HepG2 (cell line): ENCODE results near the gene MAP2K1. TPM values are rescaled to one million over a fixed set of nuclear protein-coding genes. Genes with fewer than 3 reads are reported as not detected.

Experiments
- BRF2 ChIP-seq: sonication (generic); formaldehyde crosslinking; IDR thresholded peaks from 2 replicates; pipeline ENCODE4 v1.8.1; 2022; ENCODE audit warnings: mild to moderate bottlenecking, missing genetic modification reagents
- CEBPB ChIP-seq: IDR thresholded peaks from 2 replicates; pipeline ENCODE4 v1.6.1; 2011; ENCODE audit warnings: low read depth, low read length, improper control_type of control experiment, borderline replicate concordance
- CHCHD3 ChIP-seq: sonication (generic); formaldehyde crosslinking; IDR thresholded peaks from 2 replicates; pipeline ENCODE4 v1.8.0; 2022; ENCODE audit warnings: mild to moderate bottlenecking, missing genetic modification reagents, moderate library complexity
- E2F2 ChIP-seq: sonication (generic); formaldehyde crosslinking; IDR thresholded peaks from 2 replicates; pipeline ENCODE4 v1.4.0; 2020; ENCODE audit warnings: missing genetic modification reagents, borderline replicate concordance
- ELF4 ChIP-seq: sonication (generic); formaldehyde crosslinking; IDR thresholded peaks from 2 replicates; pipeline ENCODE4 v1.5.0; 2020; ENCODE audit warnings: missing genetic modification reagents, mild to moderate bottlenecking, moderate library complexity, borderline replicate concordance
- FOXA1 ChIP-seq, 2 experiments: fragments of 450-650 bp in 1 of 2; sonication (generic) in 1 of 2; formaldehyde crosslinking in 1 of 2; IDR thresholded peaks; 2 replicates each; pipeline versions ENCODE4 v1.4.0 to v1.6.1; 2016 to 2020; ENCODE audit warnings: missing genetic modification reagents in 1 of 2
- KDM1A ChIP-seq: IDR thresholded peaks from 2 replicates; pipeline ENCODE4 v1.6.1; 2016; ENCODE audit warnings: missing compliant biosample characterization
- MNT ChIP-seq: fragments of 450-650 bp; IDR thresholded peaks from 2 replicates; pipeline ENCODE4 v1.6.1; 2016
- NFIB ChIP-seq: sonication (generic); formaldehyde crosslinking; IDR thresholded peaks from 2 replicates; pipeline ENCODE4 v1.9.0; 2021; ENCODE audit warnings: missing genetic modification reagents, mild to moderate bottlenecking, borderline replicate concordance
- NR3C1 ChIP-seq: sonication (generic); formaldehyde crosslinking; IDR thresholded peaks from 2 replicates; pipeline ENCODE4 v1.4.0; 2020; ENCODE audit warnings: missing genetic modification reagents
- PAX8 ChIP-seq: sonication (generic); formaldehyde crosslinking; IDR thresholded peaks from 2 replicates; pipeline ENCODE4 v1.8.0; 2022; ENCODE audit warnings: mild to moderate bottlenecking, missing genetic modification reagents, borderline replicate concordance
- PHB2 ChIP-seq: fragments of 450-650 bp; IDR thresholded peaks from 2 replicates; pipeline ENCODE4 v1.6.1; 2018; ENCODE audit not compliant: partially characterized antibody
- RCOR2 ChIP-seq: IDR thresholded peaks from 2 replicates; pipeline ENCODE4 v1.6.1; 2016; ENCODE audit warnings: missing biosample characterization, missing genetic modification reagents
- STAG1 ChIP-seq: sonication (generic); formaldehyde crosslinking; IDR thresholded peaks from 2 replicates; pipeline ENCODE4 v1.4.0; 2020; ENCODE audit warnings: missing genetic modification reagents
- SYNCRIP ChIP-seq: fragments of 200-400 bp; formaldehyde crosslinking; IDR thresholded peaks from 2 replicates; pipeline ENCODE4 v1.6.1; 2018; ENCODE audit warnings: mild to moderate bottlenecking, low read depth, low read length; ENCODE audit not compliant: insufficient read depth
- TCF7L2 ChIP-seq: IDR thresholded peaks from 2 replicates; pipeline ENCODE4 v1.6.1; 2011; ENCODE audit warnings: mild to moderate bottlenecking, low read depth, low read length, moderate library complexity
- ZBTB46 ChIP-seq: sonication (generic); formaldehyde crosslinking; IDR thresholded peaks from 2 replicates; pipeline ENCODE4 v1.4.0; 2020; ENCODE audit warnings: mild to moderate bottlenecking, missing genetic modification reagents, borderline replicate concordance
- ZNF280B ChIP-seq: sonication (generic); formaldehyde crosslinking; IDR thresholded peaks from 2 replicates; pipeline ENCODE4 v1.5.0; 2020; ENCODE audit warnings: missing genetic modification reagents, mild to moderate bottlenecking, borderline replicate concordance
- ZNF430 ChIP-seq: sonication (generic); formaldehyde crosslinking; IDR thresholded peaks from 2 replicates; pipeline ENCODE4 v1.9.0; 2021; ENCODE audit warnings: mild to moderate bottlenecking, missing genetic modification reagents
- polyA plus RNA-seq, 8 experiments: library from polyadenylated mRNA; depleted of rRNA in 3 of 8; stranded (reverse) in 7 of 8; unstranded in 1 of 8; fragments of >200 nt; fragmentation: Illumina TruSeq in 4 of 8; extraction: Trizol in 4 of 8; gene quantifications; 2 replicates each; pipeline versions ENCODE4 v1.2.1 to v1.2.3, GENCODE V29; 2011 to 2016; ENCODE audit warnings: low read depth in 4 of 8, missing spikeins in 1 of 8, mixed read lengths in 1 of 8; ENCODE audit not compliant: insufficient read depth in 1 of 8
- total RNA-seq, 5 experiments: library from RNA; depleted of rRNA; stranded (reverse); fragments of >200 nt; fragmentation: Illumina TruSeq; extraction: Trizol; gene quantifications; 2 replicates each; pipeline ENCODE4 v1.2.3, GENCODE V29; 2016; ENCODE audit warnings: low read depth in 1 of 5

The MAP2K1 gene
- total and polyA plus RNA-seq, 2 of the 13 experiments (the other 11 are each of a cell fraction or from before 2014, with no cell fraction given), result 24.1 to 49.2 TPM

DNA sequence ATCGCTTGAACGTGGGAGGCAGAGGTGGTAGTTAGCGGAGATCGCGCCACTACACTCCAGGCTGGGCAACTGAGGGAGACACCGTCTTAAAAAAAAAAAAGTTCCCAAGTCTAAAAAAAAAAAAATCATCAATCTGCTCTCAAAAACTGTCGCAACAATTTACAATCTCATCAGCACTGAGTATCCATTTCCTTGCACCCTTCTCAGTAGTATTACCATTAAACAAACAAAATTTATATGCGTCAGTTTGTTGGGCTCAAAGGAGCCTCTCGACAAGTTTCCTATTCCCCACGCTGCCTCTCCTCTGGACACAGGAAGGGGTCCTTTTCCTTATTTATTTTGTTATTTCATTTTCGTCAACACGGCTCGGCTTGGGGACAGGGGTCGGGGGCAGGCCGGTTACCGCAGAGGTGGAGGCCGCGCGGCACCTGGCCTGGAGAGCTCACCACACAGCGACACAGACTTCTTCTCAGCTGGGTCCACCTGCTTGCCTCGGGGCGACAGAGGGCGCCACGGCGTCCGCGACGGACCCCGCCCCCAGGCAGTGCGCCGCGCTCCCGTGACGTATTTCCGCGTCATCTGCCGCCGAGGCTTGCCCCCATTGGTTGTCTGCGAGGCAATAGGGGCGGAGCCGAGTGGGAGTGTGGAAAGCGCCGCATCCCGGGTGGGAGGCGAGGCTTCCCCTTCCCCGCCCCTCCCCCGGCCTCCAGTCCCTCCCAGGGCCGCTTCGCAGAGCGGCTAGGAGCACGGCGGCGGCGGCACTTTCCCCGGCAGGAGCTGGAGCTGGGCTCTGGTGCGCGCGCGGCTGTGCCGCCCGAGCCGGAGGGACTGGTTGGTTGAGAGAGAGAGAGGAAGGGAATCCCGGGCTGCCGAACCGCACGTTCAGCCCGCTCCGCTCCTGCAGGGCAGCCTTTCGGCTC, at the start of gene MAP2K1 (continued):
- TF ChIP-seq CEBPB, result peak; percentile 35; the same call in 1 of the 2 replicates
- TF ChIP-seq ZNF280B, result peak; percentile 69; the same call in 1 of the 2 replicates
- TF ChIP-seq TCF7L2, result no peak
- TF ChIP-seq E2F2 (CRISPR knock-in tag), result 0 out of 2 replicates have a peak, but pooled peaks have one; percentile 24
- no peak for TF ChIP-seq RCOR2 (CRISPR knock-in tag)
- TF ChIP-seq SYNCRIP, result no peak
- TF ChIP-seq PHB2, result no peak
- TF ChIP-seq MNT, result peak; percentile 50
- TF ChIP-seq PAX8 (CRISPR knock-in tag), result no peak
- no peak for TF ChIP-seq ELF4 (CRISPR knock-in tag)
- no peak for TF ChIP-seq CHCHD3 (CRISPR knock-in tag)
- TF ChIP-seq FOXA1 (IDR thresholded peaks at IDR 0.05), result no peak
- peak; percentile 35; the same call in 1 of the 2 replicates for TF ChIP-seq FOXA1 (CRISPR knock-in tag; IDR thresholded peaks at IDR 0.05)
- TF ChIP-seq BRF2 (CRISPR knock-in tag), result no peak
- TF ChIP-seq ZNF430, result peak; percentile 90; the same call in 1 of the 2 replicates
- TF ChIP-seq NR3C1 (CRISPR knock-in tag), result no peak
- no peak for TF ChIP-seq KDM1A
- TF ChIP-seq STAG1, result peak; percentile 65
- TF ChIP-seq ZBTB46, result no peak
- no peak for TF ChIP-seq NFIB (CRISPR knock-in tag)
